Vagina (tissue), 2 donors: ENCODE results near the gene CFAP119. TPM values are rescaled to one million over a fixed set of nuclear protein-coding genes. Genes with fewer than 3 reads are reported as not detected.

Experiments
- DNase-seq, 2 donors: peaks; one replicate each; pipeline ENCODE4 v3.0.0-alpha.2; 2017; ENCODE audit errors: extremely low spot score in 2 of 2
- H3K27ac ChIP-seq: fragments of 200-600 bp; sonication (generic); one replicate; pipeline ENCODE4 v1.5.1; 2019
- H3K27me3 ChIP-seq: fragments of 200-600 bp; sonication (generic); one replicate; pipeline ENCODE4 v1.5.1; 2019
- H3K36me3 ChIP-seq, 2 donors: fragments of 200-600 bp; sonication (generic); one replicate each; pipeline ENCODE4 v1.5.1; 2017 to 2019
- H3K4me1 ChIP-seq: fragments of 200-600 bp; sonication (generic); one replicate; pipeline ENCODE4 v1.5.1; 2019
- H3K4me3 ChIP-seq, 2 donors: fragments of 200-600 bp; sonication (generic); 1 replicate in 1 of 2; 2 replicates in 1 of 2; pipeline ENCODE4 v1.5.1; 2016 to 2019
- H3K9me3 ChIP-seq: fragments of 200-600 bp; sonication (generic); one replicate; pipeline ENCODE4 v1.5.1; 2019
- POLR2A ChIP-seq, 2 donors: fragments of 450-650 bp; IDR thresholded peaks; one replicate each; pipeline ENCODE4 v1.6.1; 2017; ENCODE audit warnings: antibody characterized with exemption in 2 of 2, mild to moderate bottlenecking in 2 of 2, moderate library complexity in 2 of 2
- POLR2AphosphoS5 ChIP-seq, 2 donors: sonication (generic); formaldehyde crosslinking; IDR thresholded peaks; one replicate each; pipeline ENCODE4 v1.9.0; 2017; ENCODE audit warnings: antibody characterized with exemption in 2 of 2, mild to moderate bottlenecking in 2 of 2, low read depth in 1 of 2; ENCODE audit not compliant: insufficient read depth in 1 of 2
- intact Hi-C: fragments of 100-400 bp; cut with DNase I; formaldehyde crosslinking; loops from one replicate; pipeline ENCODE4 v1.15.1; 2023
- total RNA-seq: library from RNA; depleted of rRNA; stranded (reverse); fragments of >200 nt; gene quantifications from one replicate; pipeline ENCODE4 v1.2.3, GENCODE V29; 2016
- TF ChIP-seq, protein P1 (sequence below), 3 experiments: fragments of 450-650 bp in 2 of 3; fragments of 200-600 bp in 1 of 3; sonication (generic) in 1 of 3; IDR thresholded peaks; one replicate each; pipeline ENCODE4 v1.5.1; 2017 to 2019; ENCODE audit warnings: antibody characterized with exemption in 3 of 3, mild to moderate bottlenecking in 2 of 3, moderate library complexity in 2 of 3

CFAP119 gene
- total RNA-seq, 1 donor from 2014 or later: 1.7 TPM

DNA sequence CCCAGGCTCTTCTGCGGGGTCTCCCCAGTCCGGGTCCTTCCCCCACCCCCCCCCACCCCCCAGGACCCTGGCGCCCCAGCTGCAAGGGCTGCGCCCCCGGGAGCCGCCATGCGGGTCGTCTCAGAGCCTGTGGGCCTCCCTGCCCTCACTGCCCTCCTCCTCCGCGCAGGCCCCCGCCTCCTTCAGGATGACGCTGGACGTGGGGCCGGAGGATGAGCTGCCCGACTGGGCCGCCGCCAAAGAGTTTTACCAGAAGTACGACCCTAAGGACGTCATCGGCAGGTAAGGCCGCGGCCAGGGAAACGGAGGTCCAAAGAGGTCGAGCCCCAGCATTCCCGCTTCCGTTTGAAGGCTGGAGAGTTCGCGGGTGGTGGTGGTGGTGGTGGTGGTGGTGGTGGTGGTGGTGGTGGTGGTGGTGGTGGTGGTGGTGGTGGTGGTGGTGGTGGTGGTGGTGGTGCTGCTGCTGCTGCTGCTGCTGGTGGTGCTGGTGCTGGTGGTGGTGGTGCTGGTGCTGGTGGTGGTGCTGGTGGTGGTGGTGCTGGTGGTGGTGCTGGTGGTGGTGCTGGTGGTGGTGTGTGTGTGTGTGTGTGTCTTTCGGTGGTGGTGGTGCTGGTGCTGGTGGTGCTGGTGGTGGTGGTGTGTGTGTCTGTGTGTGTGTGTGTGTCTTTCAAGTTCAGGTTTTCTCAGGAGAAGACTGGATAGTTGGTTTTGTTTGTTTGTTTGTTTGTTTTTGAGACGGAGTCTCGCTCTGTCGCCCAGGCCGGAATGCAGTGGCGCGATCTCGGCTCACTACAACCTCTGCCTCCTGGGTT lies 13.0 kb downstream of the CFAP119 start:
- TF ChIP-seq, protein P1, sequence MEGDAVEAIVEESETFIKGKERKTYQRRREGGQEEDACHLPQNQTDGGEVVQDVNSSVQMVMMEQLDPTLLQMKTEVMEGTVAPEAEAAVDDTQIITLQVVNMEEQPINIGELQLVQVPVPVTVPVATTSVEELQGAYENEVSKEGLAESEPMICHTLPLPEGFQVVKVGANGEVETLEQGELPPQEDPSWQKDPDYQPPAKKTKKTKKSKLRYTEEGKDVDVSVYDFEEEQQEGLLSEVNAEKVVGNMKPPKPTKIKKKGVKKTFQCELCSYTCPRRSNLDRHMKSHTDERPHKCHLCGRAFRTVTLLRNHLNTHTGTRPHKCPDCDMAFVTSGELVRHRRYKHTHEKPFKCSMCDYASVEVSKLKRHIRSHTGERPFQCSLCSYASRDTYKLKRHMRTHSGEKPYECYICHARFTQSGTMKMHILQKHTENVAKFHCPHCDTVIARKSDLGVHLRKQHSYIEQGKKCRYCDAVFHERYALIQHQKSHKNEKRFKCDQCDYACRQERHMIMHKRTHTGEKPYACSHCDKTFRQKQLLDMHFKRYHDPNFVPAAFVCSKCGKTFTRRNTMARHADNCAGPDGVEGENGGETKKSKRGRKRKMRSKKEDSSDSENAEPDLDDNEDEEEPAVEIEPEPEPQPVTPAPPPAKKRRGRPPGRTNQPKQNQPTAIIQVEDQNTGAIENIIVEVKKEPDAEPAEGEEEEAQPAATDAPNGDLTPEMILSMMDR (IDR thresholded peaks at IDR 0.05): no peak
- TF ChIP-seq POLR2A (IDR thresholded peaks at IDR 0.05): no peak
- peaks cover 19% of the 10 kb centered on the region for H3K4me1 ChIP-seq
- H3K9me3 ChIP-seq: no peaks in the 10 kb centered on the region
- H3K27ac ChIP-seq: peak overlapping the region; percentile 75
- peaks cover 0 to 18% of the 10 kb centered on the region in 2 donors for H3K36me3 ChIP-seq
- DNase-seq: no peak
- H3K27me3 ChIP-seq: no peaks in the 10 kb centered on the region
- intact Hi-C loops: no loop called here
- H3K4me3 ChIP-seq: peak overlapping the region; percentile 92

DNA sequence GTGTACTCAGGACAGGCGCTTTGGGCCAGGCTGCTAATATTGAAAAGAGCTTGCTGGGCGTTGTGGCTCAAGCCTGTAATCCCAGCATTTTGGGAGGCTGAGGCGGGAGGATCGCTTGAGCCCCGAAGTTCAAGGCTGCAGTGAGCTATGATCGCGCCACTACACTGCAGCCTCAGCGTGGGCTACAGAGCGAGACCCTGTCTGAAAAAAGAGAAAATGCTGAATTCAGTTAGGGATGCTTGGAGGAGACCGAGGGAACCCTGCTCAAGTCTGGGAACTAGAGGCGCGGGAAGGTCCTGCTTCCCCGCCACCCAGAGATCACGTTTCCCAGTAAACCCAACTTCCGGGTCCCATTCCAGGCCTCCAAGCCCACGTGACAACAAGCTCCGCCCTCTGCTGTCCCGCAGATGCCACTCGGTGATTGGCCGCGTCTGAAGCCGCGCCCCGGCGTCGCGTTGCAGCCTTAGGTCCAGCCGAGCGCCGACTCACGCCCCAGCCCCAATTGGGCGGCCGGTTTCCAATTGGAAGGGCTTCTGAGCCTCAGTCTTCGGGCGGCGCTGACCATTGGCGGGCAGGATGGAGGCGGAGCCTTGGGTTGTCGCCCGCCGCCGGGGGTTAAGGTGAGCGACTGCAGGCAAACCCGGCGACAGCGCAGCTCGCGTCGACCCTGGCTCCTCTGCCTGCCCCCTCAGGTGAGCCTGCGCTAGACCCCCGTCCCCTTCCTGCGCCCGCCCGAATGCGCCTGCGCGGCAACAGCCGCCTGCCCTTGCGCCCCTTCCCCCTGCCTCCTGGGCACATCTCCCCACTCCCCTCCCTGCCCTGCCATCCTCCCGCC lies 13.8 kb downstream of the CFAP119 start, which contains the start of gene PHKG2:
TSS of gene PHKG2 (plus strand) at position 627 of the 835 bp plus-strand sequence. CDS start 396 bp downstream, outside the sequence.
- no peaks in the 10 kb centered on the region for H3K27me3 ChIP-seq
- peak; percentile 98 to 99 for DNase-seq
- no peaks in the 10 kb centered on the region for H3K9me3 ChIP-seq
- intact Hi-C loops: no loop called here
- peaks cover 19% of the 10 kb centered on the region for H3K4me1 ChIP-seq
- H3K4me3 ChIP-seq: peak within 1 kb of the TSS; percentile 92
- TF ChIP-seq, protein P1 (IDR thresholded peaks at IDR 0.05): peak in 1 of 3 experiments; percentile 13
- TF ChIP-seq POLR2AphosphoS5 (IDR thresholded peaks at IDR 0.05; ENCODE audit: insufficient read depth in 1 of 2, low read depth in 1 of 2) (peak; percentile 82 to 96), POLR2A (IDR thresholded peaks at IDR 0.05) (no peak)
- peak within 1 kb of the TSS; percentile 75 for H3K27ac ChIP-seq
- H3K36me3 ChIP-seq: peaks cover 0 to 24% of the 10 kb centered on the region in 2 donors

DNA sequence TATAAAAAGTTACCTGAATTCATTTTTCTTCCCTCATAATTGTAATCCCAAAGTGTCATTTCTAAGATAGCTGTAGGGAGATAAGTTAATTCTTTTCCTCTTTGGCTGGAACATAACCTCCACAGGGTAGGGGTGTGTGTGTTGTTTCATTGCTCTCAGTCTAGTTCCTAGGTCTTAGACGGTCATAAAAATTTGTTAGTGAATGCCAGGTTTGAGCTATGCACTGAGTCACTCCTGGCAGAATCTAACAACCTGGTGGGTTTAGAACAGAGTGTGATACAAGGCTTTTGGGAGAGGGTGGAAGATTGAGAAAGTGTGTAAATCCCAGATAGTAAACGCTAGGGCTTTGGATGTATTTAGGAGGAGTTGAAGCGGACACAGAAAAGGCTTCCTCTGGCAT lies 14.5 kb downstream of the CFAP119 start:
- H3K27ac ChIP-seq: peak overlapping the region; percentile 75
- no peak for DNase-seq
- intact Hi-C loops: no loop called here
- H3K4me3 ChIP-seq: peak overlapping the region; percentile 56 to 92
- H3K9me3 ChIP-seq: no peaks in the 10 kb centered on the region
- H3K36me3 ChIP-seq: peaks cover 0 to 26% of the 10 kb centered on the region in 2 donors
- peaks cover 19% of the 10 kb centered on the region for H3K4me1 ChIP-seq
- no peak for TF ChIP-seq POLR2AphosphoS5 (IDR thresholded peaks at IDR 0.05; ENCODE audit: insufficient read depth in 1 of 2, low read depth in 1 of 2)
- TF ChIP-seq POLR2A (IDR thresholded peaks at IDR 0.05): no peak
- TF ChIP-seq, protein P1 (IDR thresholded peaks at IDR 0.05): no peak
- H3K27me3 ChIP-seq: no peaks in the 10 kb centered on the region

DNA sequence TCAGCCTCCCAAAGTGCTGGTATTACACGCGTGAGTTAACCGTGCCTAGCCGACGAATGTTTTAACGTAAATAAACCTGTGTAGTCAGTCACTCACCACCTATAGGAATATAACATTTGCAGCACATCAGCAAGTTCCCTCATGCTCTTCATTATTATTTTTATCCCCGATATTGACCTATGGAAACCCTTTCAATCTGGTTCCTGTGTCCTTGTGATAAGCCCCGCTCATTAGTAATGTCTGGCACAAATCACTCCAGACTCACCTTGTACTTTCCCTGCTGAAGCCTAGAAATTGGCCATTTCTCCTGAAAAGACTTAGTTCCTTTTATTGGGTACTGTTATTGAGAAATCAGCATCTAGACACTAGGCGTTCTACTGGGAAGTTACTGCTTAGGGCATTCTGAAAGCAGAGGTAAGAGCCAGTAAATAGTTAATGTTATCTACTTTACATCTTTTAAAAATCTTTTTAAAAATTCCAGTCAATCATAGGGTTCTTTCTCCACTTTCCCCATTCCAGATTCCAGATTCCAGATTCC lies 15.2 kb downstream of the CFAP119 start:
- peaks cover 19% of the 10 kb centered on the region for H3K4me1 ChIP-seq
- H3K9me3 ChIP-seq: no peaks in the 10 kb centered on the region
- H3K27me3 ChIP-seq: no peaks in the 10 kb centered on the region
- no peak overlapping the region for H3K4me3 ChIP-seq
- DNase-seq: no peak
- intact Hi-C loops: no loop called here
- H3K36me3 ChIP-seq: peaks cover 0 to 26% of the 10 kb centered on the region in 2 donors
- H3K27ac ChIP-seq: no peak overlapping the region
- TF ChIP-seq POLR2A (IDR thresholded peaks at IDR 0.05) (no peak), POLR2AphosphoS5 (IDR thresholded peaks at IDR 0.05; ENCODE audit: insufficient read depth in 1 of 2, low read depth in 1 of 2) (no peak)
- TF ChIP-seq, protein P1 (IDR thresholded peaks at IDR 0.05): no peak
